B cell (primary cell): ENCODE measurements around the gene SH2D3C. TPM values are rescaled to one million over a fixed set of nuclear protein-coding genes. Genes with fewer than 3 reads are reported as not detected.

ENCODE experiments used
- ATAC-seq: fragments of 200-7000 bp; cut with Tn5 transposase; one replicate; pipeline ENCODE4 v1.10.0; 2021; ENCODE audit warnings: low read depth, mild to moderate bottlenecking, moderate number of reproducible peaks, moderate library complexity
- CTCF ChIA-PET: fragments of 350-600 bp; sonication (Branson Sonifier 250); formaldehyde crosslinking; loops from one replicate; lab custom pipeline; 2021; ENCODE audit warnings: antibody characterized with exemption, inconsistent platforms; lab: Charles Lee
- POLR2A ChIA-PET: fragments of 350-600 bp; sonication (Branson Sonifier 250); formaldehyde crosslinking; loops from one replicate; lab custom pipeline; 2021; ENCODE audit warnings: antibody characterized with exemption; lab: Charles Lee
- DNase-seq: peaks from one replicate; pipeline ENCODE4 v3.0.0; 2013
- H2AFZ ChIP-seq: 2 replicates; pipeline ENCODE4 v1.6.1; 2012; ENCODE audit warnings: mild to moderate bottlenecking, low read depth, low read length; ENCODE audit not compliant: insufficient read depth, poor library complexity, severe bottlenecking
- H3K27ac ChIP-seq, 2 donors: 1 replicate in 1 of 2; 2 replicates in 1 of 2; pipeline ENCODE4 v1.5.1; 2012 to 2013; ENCODE audit warnings: low read length in 2 of 2, mild to moderate bottlenecking in 2 of 2, moderate library complexity in 1 of 2
- H3K27me3 ChIP-seq, 4 experiments: fragments of 200-600 bp in 1 of 4; sonication (generic) in 1 of 4; replicated peaks in 1 of 4; 1 replicate in 2 of 4; 2 replicates in 2 of 4; pipeline versions ENCODE4 v1.6.1 to v1.7.0; 2013 to 2016; ENCODE audit warnings: low read length in 3 of 4, mild to moderate bottlenecking in 2 of 4, mixed read lengths in 1 of 4, moderate library complexity in 1 of 4; ENCODE audit not compliant: insufficient read depth in 4 of 4, control insufficient read depth in 3 of 4; ENCODE audit errors: control extremely low read depth in 1 of 4
- H3K36me3 ChIP-seq, 2 experiments: replicated peaks in 1 of 2; 1 replicate in 1 of 2; 2 replicates in 1 of 2; pipeline versions ENCODE4 v1.6.1 to v1.7.1; 2013; ENCODE audit warnings: low read length in 1 of 2; ENCODE audit not compliant: insufficient read depth in 2 of 2, control insufficient read depth in 1 of 2; ENCODE audit errors: control extremely low read depth in 1 of 2, extremely low read depth in 1 of 2
- H3K4me1 ChIP-seq, 2 donors: fragments of 200-600 bp in 1 of 2; sonication (generic) in 1 of 2; 1 replicate in 1 of 2; 2 replicates in 1 of 2; pipeline versions ENCODE4 v1.5.1 to v1.6.1; 2013 to 2017; ENCODE audit warnings: low read length in 2 of 2; ENCODE audit not compliant: control insufficient read depth in 2 of 2, insufficient read depth in 2 of 2
- H3K4me2 ChIP-seq: replicated peaks from 2 replicates; pipeline ENCODE3; 2012; ENCODE audit warnings: mild to moderate bottlenecking, low read depth, low read length; ENCODE audit not compliant: poor library complexity, severe bottlenecking
- H3K4me3 ChIP-seq, 5 experiments: fragments of 200-600 bp in 1 of 5; sonication (generic) in 1 of 5; 1 replicate in 3 of 5; 2 replicates in 2 of 5; pipeline versions ENCODE4 v1.5.1 to v1.7.0; 2011 to 2016; ENCODE audit warnings: low read length in 4 of 5, mild to moderate bottlenecking in 4 of 5, low read depth in 2 of 5, control low read depth in 1 of 5, moderate library complexity in 1 of 5; ENCODE audit not compliant: insufficient read depth in 1 of 5; ENCODE audit errors: control extremely low read depth in 1 of 5, extremely low read depth in 1 of 5
- H3K79me2 ChIP-seq: fragments of 200-600 bp; sonication (generic); one replicate; pipeline ENCODE4 v1.6.0; 2016; ENCODE audit warnings: low read length; ENCODE audit not compliant: control insufficient read depth, insufficient read depth
- H3K9ac ChIP-seq: fragments of 200-600 bp; sonication (generic); 2 replicates; pipeline ENCODE4 v1.6.1; 2017; ENCODE audit warnings: mild to moderate bottlenecking, low read length, moderate library complexity
- H3K9me3 ChIP-seq, 3 donors: one replicate each; pipeline versions ENCODE4 v1.6.1 to v1.7.1; 2013; ENCODE audit warnings: low read length in 2 of 3; ENCODE audit not compliant: control insufficient read depth in 2 of 3, insufficient read depth in 1 of 3; ENCODE audit errors: control extremely low read depth in 1 of 3
- H4K20me1 ChIP-seq: 2 replicates; pipeline ENCODE4 v1.6.0; 2012; ENCODE audit warnings: mild to moderate bottlenecking, low read length; ENCODE audit not compliant: insufficient read depth, control insufficient read depth, poor library complexity, severe bottlenecking
- H3K27ac Mint-ChIP-seq: one replicate; pipeline ENCODE4 v1.8.0; 2021; ENCODE audit warnings: mixed read lengths
- H3K27me3 Mint-ChIP-seq: one replicate; pipeline ENCODE4 v1.8.0; 2021; ENCODE audit warnings: mixed read lengths
- H3K4me1 Mint-ChIP-seq: one replicate; pipeline ENCODE4 v1.8.0; 2021; ENCODE audit warnings: mixed read lengths
- H3K4me3 Mint-ChIP-seq: one replicate; pipeline ENCODE4 v1.8.0; 2021; ENCODE audit warnings: mixed read lengths
- H3K9me3 Mint-ChIP-seq: one replicate; pipeline ENCODE4 v1.8.0; 2022; ENCODE audit warnings: mixed read lengths; ENCODE audit not compliant: insufficient read depth
- EZH2 ChIP-seq: IDR thresholded peaks from 2 replicates; pipeline ENCODE4 v1.6.1; 2012; ENCODE audit warnings: borderline replicate concordance, low read depth, mild to moderate bottlenecking, moderate library complexity, low read length; ENCODE audit not compliant: insufficient read depth, poor library complexity, severe bottlenecking
- WGBS: methylation state at CpG from one replicate; pipeline ENCODE4 v1.1.5; 2013; ENCODE audit warnings: missing lambda C conversion rate; ENCODE audit not compliant: insufficient coverage; 5-methylcytosine and 5-hydroxymethylcytosine counted together
- intact Hi-C: fragments of 100-400 bp; cut with micrococcal nuclease; formaldehyde crosslinking; loops from one replicate; pipeline ENCODE4 v1.10.0; 2022
- polyA plus RNA-seq: library from polyadenylated mRNA; depleted of rRNA; stranded (reverse); fragments of >200 nt; gene quantifications from 2 replicates; pipeline ENCODE4 v1.2.3, GENCODE V29; 2012
- total RNA-seq, 2 donors: library from RNA; stranded (reverse); fragments of 120-200 nt in 1 of 2; gene quantifications; 1 replicate in 1 of 2; 2 replicates in 1 of 2; pipeline versions ENCODE4 v1.2.3 to v1.2.4, GENCODE V29; 2013 to 2022
- TF ChIP-seq, protein P1 (sequence below): fragments of 200-600 bp; IDR thresholded peaks from one replicate; pipeline ENCODE4 v1.8.0; 2022; ENCODE audit warnings: antibody characterized with exemption, mild to moderate bottlenecking

SH2D3C gene
- total and polyA plus RNA-seq, 2 donors (not counting 1 experiment from before 2014, with no cell fraction given) = 66.3 to 85.5 TPM

DNA sequence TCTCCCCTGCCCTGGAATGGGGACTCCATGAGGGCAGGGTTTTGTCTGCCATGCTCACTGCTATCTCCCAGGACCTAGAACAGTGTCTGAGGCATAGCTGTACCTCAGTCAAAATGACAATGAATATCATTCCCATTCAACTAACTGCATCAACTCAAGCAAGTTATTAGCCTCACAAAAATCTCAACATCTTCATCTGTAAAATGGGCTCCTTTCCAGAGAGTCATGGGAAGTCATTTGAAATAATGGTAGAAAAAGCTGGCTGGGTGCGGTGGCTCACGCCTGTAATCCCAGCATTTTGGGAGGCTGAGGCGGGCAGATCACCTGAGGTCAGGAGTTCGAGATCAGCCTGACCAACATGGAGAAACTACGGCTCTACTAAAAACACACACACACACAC lies 9.4 kb downstream of the SH2D3C start:
- CTCF ChIA-PET = interaction anchor here (1.9 to 5.2 kb wide), 4 partner anchors 15 to 101 kb away, joined by 8 to 47 read pairs (median 20); partner anchors contain the start of genes CDK9 and TOR2A
- no CpG with 5 or more reads among the region's 5 CpGs for WGBS
- Histone ChIP-seq H3K79me2 (peaks cover 94% of the 10 kb centered on the region), H2AFZ (no peak overlapping the region), H3K9me3 (no peaks in the 10 kb centered on the region), H4K20me1 (peaks cover 98% of the 10 kb centered on the region), H3K27ac (peak overlapping the region; percentile 11 to 94), H3K4me1 (peaks cover 50 to 76% of the 10 kb centered on the region in 2 donors), H3K36me3 (peaks cover 0 to 90% of the 10 kb centered on the region in 2 experiments), H3K4me3 (no peak overlapping the region), H3K27me3 (no peaks in the 10 kb centered on the region), H3K9ac (no peak overlapping the region), H3K4me2 (peak overlapping the region; percentile 52)
- Mint-ChIP-seq H3K9me3 (no peaks in the 10 kb centered on the region), H3K27me3 (no peaks in the 10 kb centered on the region), H3K4me1 (peaks cover 76% of the 10 kb centered on the region), H3K4me3 (peak overlapping the region; percentile 49), H3K27ac (peak overlapping the region; percentile 76)
- intact Hi-C loops = no loop called here
- POLR2A ChIA-PET = interaction anchor here (0.7 to 3.6 kb wide), 2 partner anchors 11 to 12 kb away, joined by 3 to 18 read pairs; no protein-coding TSS in a partner anchor
- no peak for TF ChIP-seq EZH2
- TF ChIP-seq, protein P1, sequence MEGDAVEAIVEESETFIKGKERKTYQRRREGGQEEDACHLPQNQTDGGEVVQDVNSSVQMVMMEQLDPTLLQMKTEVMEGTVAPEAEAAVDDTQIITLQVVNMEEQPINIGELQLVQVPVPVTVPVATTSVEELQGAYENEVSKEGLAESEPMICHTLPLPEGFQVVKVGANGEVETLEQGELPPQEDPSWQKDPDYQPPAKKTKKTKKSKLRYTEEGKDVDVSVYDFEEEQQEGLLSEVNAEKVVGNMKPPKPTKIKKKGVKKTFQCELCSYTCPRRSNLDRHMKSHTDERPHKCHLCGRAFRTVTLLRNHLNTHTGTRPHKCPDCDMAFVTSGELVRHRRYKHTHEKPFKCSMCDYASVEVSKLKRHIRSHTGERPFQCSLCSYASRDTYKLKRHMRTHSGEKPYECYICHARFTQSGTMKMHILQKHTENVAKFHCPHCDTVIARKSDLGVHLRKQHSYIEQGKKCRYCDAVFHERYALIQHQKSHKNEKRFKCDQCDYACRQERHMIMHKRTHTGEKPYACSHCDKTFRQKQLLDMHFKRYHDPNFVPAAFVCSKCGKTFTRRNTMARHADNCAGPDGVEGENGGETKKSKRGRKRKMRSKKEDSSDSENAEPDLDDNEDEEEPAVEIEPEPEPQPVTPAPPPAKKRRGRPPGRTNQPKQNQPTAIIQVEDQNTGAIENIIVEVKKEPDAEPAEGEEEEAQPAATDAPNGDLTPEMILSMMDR = no peak
- ATAC-seq (no peak), DNase-seq (no peak)

DNA sequence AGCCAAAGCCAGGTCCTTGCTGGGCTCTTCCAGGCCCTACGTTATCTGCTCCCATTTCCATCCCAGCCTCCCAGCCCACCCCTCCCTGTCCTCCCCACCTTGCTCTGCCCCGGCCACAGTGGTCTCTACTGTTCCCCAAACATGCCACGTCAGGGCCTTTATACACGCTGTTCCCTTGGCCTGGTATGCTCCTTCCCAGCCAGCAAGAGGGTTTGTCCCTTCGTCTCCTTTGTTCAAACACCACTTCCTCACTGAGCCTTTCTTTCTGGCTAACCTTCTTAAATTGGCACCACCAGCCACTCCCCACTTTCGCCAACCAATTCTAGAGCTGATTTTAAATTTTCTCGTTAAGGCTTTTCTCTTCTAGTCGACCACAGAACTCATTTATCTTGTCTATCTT lies 9.8 kb downstream of the SH2D3C start:
- Histone ChIP-seq H3K4me3 (no peak overlapping the region), H4K20me1 (peaks cover 98% of the 10 kb centered on the region), H2AFZ (no peak overlapping the region), H3K9ac (no peak overlapping the region), H3K4me1 (peaks cover 49 to 75% of the 10 kb centered on the region in 2 donors), H3K79me2 (peaks cover 94% of the 10 kb centered on the region), H3K4me2 (peak overlapping the region; percentile 52), H3K9me3 (no peaks in the 10 kb centered on the region), H3K27me3 (no peaks in the 10 kb centered on the region), H3K27ac (peak overlapping the region; percentile 11 to 94), H3K36me3 (peaks cover 0 to 86% of the 10 kb centered on the region in 2 experiments)
- TF ChIP-seq, protein P1 = no peak
- ChIA-PET POLR2A (interaction anchor here (3.6 kb wide), 1 partner anchor 11 kb away, joined by 18 read pairs; no protein-coding TSS in a partner anchor), CTCF (interaction anchor here (1.9 kb wide), 1 partner anchor 34 kb away, joined by 8 read pairs; the partner anchor contains the start of gene TOR2A)
- H3K4me3 Mint-ChIP-seq = peak overlapping the region; percentile 49
- intact Hi-C loops = no loop called here
- DNase-seq (no peak), ATAC-seq (no peak)
- peaks cover 78% of the 10 kb centered on the region for H3K4me1 Mint-ChIP-seq
- 76% methylated on average over 8 of the region's 8 CpGs for WGBS
- H3K9me3 Mint-ChIP-seq = no peaks in the 10 kb centered on the region
- no peaks in the 10 kb centered on the region for H3K27me3 Mint-ChIP-seq
- H3K27ac Mint-ChIP-seq = peak overlapping the region; percentile 76
